ENCODE results near the gene SUSD3.
"Not testable (repeated sequence)": the region's sequence is repeated elsewhere in the genome, so short reads cannot be mapped to it uniquely, and the experiment has no call there.

Gene SUSD3

GRCh38 chr9:93012963-93013855, 45.3 kb upstream of the SUSD3 start:
- Histone ChIP-seq H3K9me3 (ENCODE audit: severe bottlenecking) (no peaks in the 10 kb centered on the region), H3K27me3 (ENCODE audit: insufficient read depth, low read depth, severe bottlenecking) (no peaks in the 10 kb centered on the region), H3K36me3 (no peaks in the 10 kb centered on the region), H3K27ac (no peak overlapping the region), H3K4me3 (ENCODE audit: low read depth, low read length) (no peak overlapping the region)
- no peak for DNase-seq
- TF ChIP-seq CTCF (IDR thresholded peaks at IDR 0.05; ENCODE audit: low read depth, low read length) = no peak

- no peaks in the 10 kb centered on the region for H3K36me3 ChIP-seq
- DNase-seq = no peak
- no peak overlapping the region for H3K4me3 ChIP-seq (ENCODE audit: low read depth, low read length)
- no peak overlapping the region for H3K27ac ChIP-seq
- no peak for TF ChIP-seq CTCF (IDR thresholded peaks at IDR 0.05; ENCODE audit: low read depth, low read length)
- H3K9me3 ChIP-seq (ENCODE audit: severe bottlenecking) = no peaks in the 10 kb centered on the region
- no peaks in the 10 kb centered on the region for H3K27me3 ChIP-seq (ENCODE audit: insufficient read depth, low read depth, severe bottlenecking)
Measured at GRCh38 chr9:93013856-93014582, 44.5 kb upstream of the SUSD3 start.

DNA sequence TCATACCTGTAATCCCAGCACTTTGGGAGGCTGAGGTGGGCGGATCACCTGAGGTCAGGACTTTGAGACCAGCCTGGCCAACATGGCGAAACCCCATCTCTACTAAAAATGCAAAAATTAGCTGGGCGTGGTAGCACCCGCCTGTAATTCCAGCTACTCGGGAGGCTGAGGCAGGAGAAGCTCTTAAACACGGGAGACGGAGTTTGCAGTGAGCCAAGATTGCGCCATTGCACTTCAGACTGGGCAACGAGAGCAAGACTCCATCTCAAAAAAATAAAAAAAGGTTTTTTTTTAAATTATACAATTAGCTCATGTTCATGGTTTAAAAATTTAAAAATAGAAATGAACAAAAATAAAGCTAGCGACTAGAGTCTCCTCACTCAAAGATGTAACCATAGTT, 43.3 kb upstream of the SUSD3 start:
- not testable (repeated sequence) for H3K27ac ChIP-seq

DNA sequence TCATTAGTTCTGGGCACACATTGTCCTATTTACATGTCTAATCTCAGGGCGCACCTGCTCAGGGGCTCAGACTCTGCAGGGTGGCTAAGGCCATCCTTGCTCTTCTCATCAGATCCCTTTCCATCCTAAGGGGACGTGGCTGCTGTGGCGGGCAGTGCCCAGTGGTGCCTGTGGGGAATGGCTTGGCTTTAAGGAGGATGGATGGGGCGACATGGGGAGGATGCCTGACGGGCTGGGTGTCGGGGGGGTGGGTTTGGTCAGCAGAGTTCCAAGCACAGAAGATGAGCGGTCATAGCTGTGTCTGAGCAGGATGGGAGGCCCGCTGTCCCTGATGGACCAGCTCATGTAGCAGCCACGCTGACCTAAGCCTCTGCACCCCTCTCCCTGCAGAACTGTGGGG, 40.9 kb upstream of the SUSD3 start:
- Histone ChIP-seq H3K27ac (no peak overlapping the region), H3K9me3 (ENCODE audit: severe bottlenecking) (no peaks in the 10 kb centered on the region), H3K27me3 (ENCODE audit: insufficient read depth, low read depth, severe bottlenecking) (no peaks in the 10 kb centered on the region), H3K4me3 (ENCODE audit: low read depth, low read length) (no peak overlapping the region), H3K36me3 (no peaks in the 10 kb centered on the region)
- no peak for DNase-seq
- no peak for TF ChIP-seq CTCF (IDR thresholded peaks at IDR 0.05; ENCODE audit: low read depth, low read length)

More for the DNA sequence above, 43.3 kb upstream of the SUSD3 start:
- not testable (repeated sequence) for H3K36me3 ChIP-seq; H3K4me3 ChIP-seq (ENCODE audit: low read depth, low read length); DNase-seq; H3K9me3 ChIP-seq (ENCODE audit: severe bottlenecking); H3K27me3 ChIP-seq (ENCODE audit: insufficient read depth, low read depth, severe bottlenecking)

GRCh38 chr9:93020151-93020550, 38.4 kb upstream of the SUSD3 start:
- H3K4me3 ChIP-seq (ENCODE audit: low read depth, low read length) = no peak overlapping the region
- H3K36me3 ChIP-seq = no peaks in the 10 kb centered on the region
- H3K9me3 ChIP-seq (ENCODE audit: severe bottlenecking) = no peaks in the 10 kb centered on the region
- DNase-seq = no peak
- no peak overlapping the region for H3K27ac ChIP-seq
- TF ChIP-seq CTCF (IDR thresholded peaks at IDR 0.05; ENCODE audit: low read depth, low read length) = no peak
- no peaks in the 10 kb centered on the region for H3K27me3 ChIP-seq (ENCODE audit: insufficient read depth, low read depth, severe bottlenecking)

Measured in WERI-Rb-1 (cell line).